Measurements from ENCODE around the gene NTSR1.

- TF ChIP-seq CTCF (IDR thresholded peaks at IDR 0.05), result no peak
- no peak for TF ChIP-seq POLR2A (IDR thresholded peaks at IDR 0.05)
- no peak for TF ChIP-seq EP300 (IDR thresholded peaks at IDR 0.05)
- no peak for TF ChIP-seq POLR2AphosphoS5 (IDR thresholded peaks at IDR 0.05)
These were observed 35.2 kb downstream of the NTSR1 start for GRCh38 chr20:62743777-62744317.

Data from sigmoid colon (tissue), 4 donors.